NCI-H69 (cell line): ENCODE results near the gene MAG.

ENCODE experiments used
- DNase-seq: peaks from one replicate; lab custom pipeline; 2025; lab: John Stamatoyannopoulos, UW

MAG gene

DNA sequence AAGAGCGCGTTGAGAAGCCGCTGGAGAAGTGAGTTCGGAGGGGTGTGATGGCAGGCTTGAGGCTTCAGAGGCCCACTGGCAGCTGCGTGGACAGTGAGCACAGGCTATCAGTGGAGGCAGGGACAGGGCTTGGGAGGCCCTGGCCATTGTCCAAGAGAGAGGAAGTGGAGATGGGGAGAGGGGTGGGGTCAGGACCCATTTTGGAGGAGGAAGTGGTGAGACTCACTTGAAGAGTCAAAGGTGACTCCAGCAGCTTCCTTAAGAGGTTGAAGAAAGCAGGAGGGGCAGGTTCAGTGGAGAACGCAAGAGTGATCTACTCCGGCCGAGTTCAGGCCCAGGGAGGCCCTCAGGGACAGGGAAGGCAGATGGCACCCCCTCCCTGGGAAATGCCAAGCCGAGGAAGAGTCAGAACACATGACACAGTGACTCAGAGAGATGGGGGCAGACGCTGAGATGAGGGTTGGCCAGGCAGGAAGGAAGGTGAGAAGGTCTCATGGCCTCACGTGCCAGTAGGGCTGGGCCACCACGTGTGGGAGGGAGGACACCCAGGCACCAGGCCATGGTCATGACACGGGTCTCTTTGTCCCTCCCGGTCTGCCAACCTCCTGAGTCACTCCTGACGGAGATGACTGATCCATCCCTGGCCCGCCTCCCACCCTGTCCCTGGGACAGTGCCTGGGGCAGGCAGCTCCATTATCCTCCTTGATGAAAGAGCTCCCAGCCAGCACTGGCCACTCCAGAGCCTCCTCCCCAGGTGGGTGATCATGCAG, 26.9 kb downstream of the MAG start:
- no peak for DNase-seq

GRCh38 chr19:35320065-35320713, 28.2 kb downstream of the MAG start:
- no peak for DNase-seq

- no peak for DNase-seq
These were observed 29.3 kb downstream of the MAG start for GRCh38 chr19:35321291-35321690.

GRCh38 chr19:35322014-35322413, 30.1 kb downstream of the MAG start:
- no peak for DNase-seq

DNA sequence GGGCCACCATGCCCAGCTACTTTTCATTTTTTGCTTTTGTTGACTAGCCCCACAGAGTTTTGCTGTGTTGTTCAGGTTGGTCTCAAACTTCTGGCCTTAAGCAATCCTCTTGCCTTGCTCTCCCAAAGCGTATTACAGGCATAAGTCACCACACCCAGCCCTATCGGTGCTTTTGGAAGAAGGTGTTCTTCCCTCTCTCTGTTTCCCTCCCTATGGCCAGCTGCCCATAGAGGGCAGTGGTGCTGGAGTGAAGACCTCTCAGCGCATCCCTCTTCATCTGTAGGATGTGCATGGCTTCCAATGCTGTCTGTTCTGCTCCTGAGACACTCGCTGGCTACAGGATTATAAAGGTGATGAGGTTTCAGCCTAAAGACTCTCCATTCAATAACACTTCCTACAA, 35.7 kb downstream of the MAG start:
- DNase-seq, result peak; percentile 16

DNA sequence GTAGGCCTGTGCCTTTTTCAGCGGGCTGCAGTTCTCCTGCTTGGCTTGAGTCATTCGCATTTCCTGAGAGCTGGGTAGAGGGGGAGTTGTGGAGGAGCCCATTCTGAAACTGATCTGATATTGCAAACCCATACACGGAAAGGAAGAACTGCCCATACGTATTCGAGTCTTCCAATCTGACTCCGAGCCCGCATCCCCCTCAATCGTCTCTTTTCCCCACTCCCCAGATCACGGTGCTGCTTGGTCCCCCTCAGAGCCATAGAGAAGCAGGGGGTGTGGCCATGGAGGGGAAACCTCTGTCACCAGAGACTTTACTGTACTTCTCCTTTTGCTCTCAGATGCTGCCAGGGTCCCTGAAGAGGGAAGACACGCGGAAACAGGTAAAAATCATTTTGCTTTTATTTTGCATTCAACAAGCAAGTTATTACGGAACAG, 36.9 kb downstream of the MAG start, which contains the start of gene CD22:
Gene CD22, plus strand, starts transcription at position 337 of the 435 bp plus-strand sequence. CDS start 2,854 bp downstream, outside the sequence.
- no peak for DNase-seq

GRCh38 chr19:35329323-35329722, 37.4 kb downstream of the MAG start:
- DNase-seq, result no peak

DNA sequence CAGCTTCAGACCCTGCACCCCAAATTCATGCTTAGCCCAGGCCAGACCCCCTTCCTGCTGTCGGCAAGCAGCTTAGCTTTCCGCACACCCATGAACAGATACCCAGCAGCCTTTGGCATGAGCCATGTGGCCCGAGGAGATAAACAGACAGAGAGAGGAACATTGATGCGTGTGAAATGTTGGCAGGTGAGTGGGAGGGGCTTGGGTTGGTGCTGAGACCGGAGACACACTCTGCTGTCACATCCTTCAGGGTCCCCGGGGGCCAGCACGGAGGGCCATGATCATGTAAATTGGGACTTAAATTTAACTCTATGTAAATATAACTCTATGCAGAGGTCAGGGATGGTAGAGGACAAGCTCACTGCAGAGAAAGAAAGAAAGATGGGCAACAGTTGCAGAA, 38.5 kb downstream of the MAG start:
- no peak for DNase-seq

- DNase-seq, result no peak
These were observed 39.7 kb downstream of the MAG start for GRCh38 chr19:35331551-35332214.

GRCh38 chr19:35332817-35333216, 40.9 kb downstream of the MAG start:
- DNase-seq, result no peak

- no peak for DNase-seq
These were observed 42.3 kb downstream of the MAG start for GRCh38 chr19:35334144-35334753.

- DNase-seq, result no peak
These were observed 44.4 kb downstream of the MAG start for GRCh38 chr19:35336166-35336955.

- DNase-seq, result no peak
These were observed 45.4 kb downstream of the MAG start for GRCh38 chr19:35337097-35337983.

DNA sequence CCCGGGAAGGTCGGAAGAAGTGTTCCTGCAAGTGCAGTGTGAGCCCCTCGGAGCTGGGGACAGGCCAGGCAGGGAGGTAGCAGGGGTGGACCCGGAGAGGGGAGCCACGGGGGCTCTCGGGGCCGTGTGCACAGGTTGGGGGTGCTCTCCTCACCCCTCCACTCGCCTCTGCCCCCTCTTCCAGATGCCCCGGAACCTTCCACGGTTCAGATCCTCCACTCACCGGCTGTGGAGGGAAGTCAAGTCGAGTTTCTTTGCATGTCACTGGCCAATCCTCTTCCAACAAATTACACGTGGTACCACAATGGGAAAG, 46.0 kb downstream of the MAG start:
- DNase-seq, result no peak

- no peak for DNase-seq
These were observed 48.5 kb downstream of the MAG start for GRCh38 chr19:35340431-35340830.

DNA sequence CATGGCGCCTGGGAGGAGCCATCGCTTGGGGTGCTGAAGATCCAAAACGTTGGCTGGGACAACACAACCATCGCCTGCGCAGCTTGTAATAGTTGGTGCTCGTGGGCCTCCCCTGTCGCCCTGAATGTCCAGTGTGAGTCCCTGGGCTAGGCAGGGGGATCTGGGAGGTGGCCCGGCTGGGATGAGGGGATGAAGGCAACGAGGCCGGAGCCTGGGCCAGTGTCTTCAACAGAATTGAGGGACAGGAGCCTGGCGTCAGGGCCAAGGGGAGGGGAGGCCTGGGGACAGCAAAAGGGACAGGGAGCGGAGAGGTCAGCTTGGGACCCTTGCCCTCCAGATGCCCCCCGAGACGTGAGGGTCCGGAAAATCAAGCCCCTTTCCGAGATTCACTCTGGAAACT, 49.0 kb downstream of the MAG start:
- DNase-seq, result no peak

- no peak for DNase-seq
These were observed 49.7 kb downstream of the MAG start for GRCh38 chr19:35341565-35342225.

GRCh38 chr19:35342430-35342829, 50.5 kb downstream of the MAG start:
- DNase-seq, result peak; percentile 11

DNA sequence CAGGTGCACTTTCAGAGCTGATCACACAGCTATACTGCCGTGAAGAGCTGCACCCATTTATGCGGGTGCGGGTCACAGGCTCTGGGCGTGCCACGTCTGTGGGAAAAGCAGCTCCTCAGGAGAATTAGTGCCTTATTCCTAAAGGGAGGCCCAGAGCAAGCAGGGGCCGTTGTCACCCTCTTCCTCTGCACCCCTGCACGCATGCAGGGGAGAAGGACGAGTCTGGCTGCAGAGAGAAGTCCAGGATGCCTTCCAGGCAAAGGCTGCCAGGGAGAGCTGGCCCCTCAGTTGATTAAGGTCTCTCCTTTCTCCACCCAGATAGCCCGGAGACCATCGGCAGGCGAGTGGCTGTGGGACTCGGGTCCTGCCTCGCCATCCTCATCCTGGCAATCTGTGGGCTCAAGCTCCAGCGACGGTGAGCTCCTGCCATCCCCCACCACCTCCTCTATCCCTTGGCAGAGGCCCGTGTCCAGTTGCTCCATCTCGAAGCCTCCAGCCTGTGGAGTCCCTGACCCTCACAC, 52.6 kb downstream of the MAG start:
- no peak for DNase-seq

DNA sequence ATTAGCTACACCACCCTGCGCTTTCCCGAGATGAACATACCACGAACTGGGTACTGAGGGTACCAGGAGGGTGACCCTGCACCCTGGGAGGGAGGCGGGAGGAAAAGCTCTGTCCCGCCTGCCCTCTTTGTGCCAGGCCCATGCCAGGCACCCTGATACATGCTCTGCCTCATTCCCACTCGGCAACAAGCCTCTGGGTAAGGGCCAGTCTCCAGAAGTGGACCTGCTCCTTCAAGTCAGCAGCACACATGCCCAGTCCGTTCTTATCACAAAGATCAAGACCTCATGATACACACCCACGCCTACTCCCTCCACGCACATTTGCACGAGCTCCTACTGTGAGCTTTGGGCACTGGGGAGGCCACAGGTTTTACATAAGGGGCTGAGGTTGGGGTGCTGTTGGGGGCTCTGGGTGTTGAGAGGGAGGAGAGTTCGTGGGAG, 53.7 kb downstream of the MAG start:
- DNase-seq, result no peak
